Measurements from ENCODE around the gene DCDC2B. TPM values are rescaled to one million over a fixed set of nuclear protein-coding genes. Genes with fewer than 3 reads are reported as not detected.

Gene DCDC2B
- total RNA-seq, 1 donor from 2014 or later = not detected

DNA sequence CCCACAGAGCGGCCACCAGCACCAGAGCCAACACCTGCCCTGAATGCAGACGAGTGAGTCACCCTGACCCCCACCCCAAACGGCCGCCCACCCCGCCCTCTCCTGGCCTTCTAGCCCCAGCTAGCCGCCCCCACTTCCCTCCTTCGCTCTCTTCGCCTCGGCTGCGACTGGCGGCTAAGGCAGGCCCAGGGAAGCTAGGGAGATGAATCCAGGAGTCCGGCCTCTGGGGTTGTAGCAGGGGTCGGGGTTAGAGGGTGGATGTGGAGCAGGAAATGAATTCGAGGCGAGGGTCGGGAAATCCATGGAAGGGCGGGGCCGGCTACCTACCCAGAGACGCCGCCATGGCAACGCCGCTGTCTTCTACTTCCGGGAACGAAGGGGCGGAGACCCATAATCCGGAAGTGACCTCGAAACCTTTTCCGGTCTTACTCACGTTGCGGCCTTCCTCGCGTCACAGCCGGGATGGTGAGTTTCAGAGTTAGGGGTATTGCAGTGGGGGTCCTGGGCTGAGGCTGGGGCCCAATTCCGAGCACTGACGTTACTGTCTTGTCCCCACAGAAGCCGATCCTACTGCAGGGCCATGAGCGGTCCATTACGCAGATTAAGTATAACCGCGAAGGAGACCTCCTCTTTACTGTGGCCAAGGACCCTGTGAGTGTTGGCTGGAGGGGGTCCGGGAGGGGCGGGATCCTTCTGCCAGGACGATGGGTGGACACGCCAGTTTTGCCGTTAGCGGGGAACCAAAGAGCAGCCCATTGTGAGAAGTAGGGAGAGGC lies 13.3 kb downstream of the DCDC2B start, which contains the start of the genes EIF3I and TMEM234:
Gene EIF3I (plus strand): TSS at position 428 of the 776 bp plus-strand sequence. CDS start 35 bp downstream, at position 463.
Gene TMEM234 (minus strand): TSS at position 374 of the 776 bp plus-strand sequence. CDS start 31 bp downstream, at position 343.
- peak; percentile 91 to 94 for DNase-seq (ENCODE audit: low read depth in 2 of 2)

DNA sequence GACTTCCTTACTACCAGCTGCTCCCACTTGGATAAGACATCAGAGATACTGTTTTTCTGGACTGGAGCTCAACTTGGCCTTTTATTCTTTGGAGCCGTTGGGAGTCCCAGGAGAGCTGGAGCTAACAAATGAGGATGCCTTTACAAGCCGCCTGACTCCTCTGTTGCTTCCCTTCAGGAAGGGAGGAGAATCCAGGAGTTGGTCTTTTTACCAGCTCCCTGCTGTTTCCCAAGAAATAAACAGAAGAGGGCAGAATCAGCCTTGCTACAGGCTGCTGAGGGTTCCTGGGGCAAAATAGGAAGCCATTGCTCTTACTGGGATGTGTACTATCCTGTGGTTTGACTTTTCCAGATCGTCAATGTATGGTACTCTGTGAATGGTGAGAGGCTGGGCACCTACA lies 14.8 kb downstream of the DCDC2B start:
- DNase-seq (ENCODE audit: low read depth in 2 of 2) = peak in 1 of 2 donors; percentile 52

DNA sequence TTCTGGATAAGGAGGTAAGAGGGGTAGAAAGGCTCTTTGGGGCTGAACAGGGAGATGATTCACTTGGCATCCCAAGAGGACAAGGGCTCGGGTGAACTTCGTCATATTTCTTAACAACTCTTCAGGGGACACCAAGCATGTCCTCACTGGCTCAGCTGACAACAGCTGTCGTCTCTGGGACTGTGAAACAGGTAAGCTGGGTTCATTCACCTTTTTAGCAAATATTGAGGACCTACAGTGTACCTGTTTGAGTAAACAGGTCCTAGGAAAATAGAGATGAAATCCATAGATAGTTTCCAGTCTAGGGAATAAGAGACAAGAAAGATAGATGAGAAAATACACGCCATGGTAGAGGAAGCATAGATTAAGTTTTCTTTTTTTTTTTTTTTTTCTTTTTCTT lies 15.4 kb downstream of the DCDC2B start:
- no peak for DNase-seq (ENCODE audit: low read depth in 2 of 2)

DNA sequence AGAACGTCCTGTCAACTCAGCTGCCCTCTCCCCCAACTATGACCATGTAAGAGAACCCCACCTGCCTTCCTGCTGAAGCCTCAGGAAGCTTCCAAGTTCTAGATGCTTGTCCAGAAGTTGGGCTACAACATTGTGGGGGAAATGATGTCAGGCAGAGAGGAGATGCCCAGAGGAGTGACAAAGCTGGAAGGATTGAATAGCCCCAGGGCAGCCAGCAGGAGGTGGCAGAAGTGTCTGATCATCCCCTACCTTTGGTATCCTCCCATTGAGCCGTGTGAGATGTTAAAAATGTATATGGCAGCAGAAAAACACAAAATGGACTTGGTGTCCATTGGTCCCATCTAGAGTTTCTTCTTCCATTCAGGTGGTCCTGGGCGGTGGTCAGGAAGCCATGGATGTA lies 19.9 kb downstream of the DCDC2B start:
- no peak for DNase-seq (ENCODE audit: low read depth in 2 of 2)

DNA sequence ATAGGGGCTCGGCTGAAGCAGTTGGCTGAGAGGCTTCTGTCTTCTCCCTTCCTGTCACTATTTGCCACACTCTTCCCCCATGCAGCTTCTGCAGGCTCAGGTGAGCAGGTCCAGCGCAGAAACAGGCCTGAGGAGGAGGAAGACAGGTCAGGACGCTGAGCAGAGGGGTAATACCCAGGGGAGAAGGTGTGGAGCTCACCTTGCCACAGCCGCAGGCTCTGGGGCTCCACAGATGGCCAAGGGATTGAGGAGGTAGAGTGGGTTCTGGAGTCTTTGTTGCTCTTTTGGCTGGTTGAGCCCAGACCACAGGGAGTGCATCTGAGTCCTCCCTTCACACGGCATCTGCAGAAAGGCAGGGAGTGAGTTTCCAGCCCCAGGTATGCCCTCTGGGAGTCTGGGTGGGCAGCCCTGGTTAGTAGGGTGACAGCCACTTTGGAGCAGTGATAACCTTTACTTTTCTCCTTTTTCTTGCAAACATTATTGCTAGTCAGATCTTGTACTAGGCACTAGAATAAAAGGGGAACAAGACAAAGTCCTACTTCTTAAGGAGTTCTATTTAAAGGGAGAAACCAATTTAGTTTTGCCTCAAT lies 23.0 kb downstream of the DCDC2B start:
- DNase-seq (ENCODE audit: low read depth in 2 of 2) = no peak

DNA sequence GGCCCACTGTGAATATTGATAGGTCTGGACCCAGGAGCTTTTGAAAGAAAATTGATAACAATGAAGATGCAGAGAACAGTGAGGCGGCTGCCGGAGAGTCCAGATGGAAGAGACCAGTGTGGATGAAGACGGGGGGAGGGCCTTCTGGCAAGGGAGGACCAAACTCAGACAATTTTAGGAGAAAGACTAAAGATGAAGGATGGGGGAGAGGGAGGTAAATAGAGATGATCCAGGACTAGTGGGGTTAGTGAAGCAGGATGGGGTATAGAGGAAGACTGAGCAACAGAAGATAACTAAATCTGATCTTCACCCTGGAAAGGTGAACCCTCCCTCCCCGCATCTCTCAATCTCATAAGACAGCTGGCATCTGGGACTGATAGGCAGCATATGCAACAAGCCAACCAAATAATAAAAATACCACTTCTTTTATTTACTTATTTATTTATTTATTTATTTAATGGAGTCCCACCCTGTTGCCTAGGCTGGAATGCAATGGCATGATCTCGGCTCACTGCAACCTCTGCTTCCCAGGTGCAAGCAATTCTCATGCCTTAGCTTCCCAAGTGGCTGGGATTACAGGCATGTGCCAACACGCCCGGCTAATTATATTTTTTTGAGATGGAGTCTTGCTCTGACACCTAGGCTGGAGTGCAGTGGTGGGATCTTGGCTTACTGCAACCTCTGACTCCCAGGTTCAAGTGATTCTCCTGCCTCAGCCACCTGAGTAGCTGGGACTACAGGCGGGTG lies 23.8 kb downstream of the DCDC2B start:
- DNase-seq (ENCODE audit: low read depth in 2 of 2) = no peak

DNA sequence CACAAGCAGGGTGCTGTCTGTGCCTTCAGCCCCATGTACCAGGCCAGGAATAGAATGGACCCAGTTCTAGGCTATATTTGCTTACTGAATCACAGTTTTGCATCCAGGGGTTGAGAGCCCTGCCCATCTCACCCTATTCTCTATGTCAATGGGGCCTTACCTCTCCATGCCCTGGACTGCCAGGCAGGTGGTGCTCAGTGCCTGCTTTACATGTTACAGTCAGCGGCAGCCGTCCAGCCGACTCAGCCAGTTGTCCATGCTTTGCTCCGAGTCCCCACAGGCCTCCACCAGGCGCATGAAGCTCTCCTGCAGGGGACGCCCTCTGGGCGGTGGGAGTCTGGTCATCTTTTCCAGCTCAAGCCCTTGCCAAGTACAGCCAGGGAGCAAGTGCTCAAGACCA lies 25.9 kb downstream of the DCDC2B start:
- no peak for DNase-seq (ENCODE audit: low read depth in 2 of 2)

DNA sequence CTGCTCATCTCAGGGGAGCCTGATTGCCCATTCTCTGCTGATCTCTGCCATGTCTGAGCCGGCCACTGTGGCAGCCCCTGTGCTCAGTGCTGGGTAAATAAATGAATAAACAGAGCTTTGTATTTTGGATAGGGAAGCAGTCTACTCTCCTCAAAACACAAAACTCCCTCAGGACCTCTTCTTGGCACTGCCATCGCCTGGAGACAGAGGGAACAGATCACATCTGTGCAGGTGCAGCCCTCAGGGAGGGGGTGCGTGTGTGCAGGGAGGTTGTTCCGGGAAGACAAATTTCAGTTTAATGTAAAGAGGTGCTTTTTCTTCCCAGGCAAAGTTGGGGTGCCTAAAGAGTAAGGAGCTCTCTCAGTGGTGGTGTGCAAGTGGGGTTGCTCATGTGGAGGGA lies 30.4 kb downstream of the DCDC2B start:
- no peak for DNase-seq (ENCODE audit: low read depth in 2 of 2)

DNA sequence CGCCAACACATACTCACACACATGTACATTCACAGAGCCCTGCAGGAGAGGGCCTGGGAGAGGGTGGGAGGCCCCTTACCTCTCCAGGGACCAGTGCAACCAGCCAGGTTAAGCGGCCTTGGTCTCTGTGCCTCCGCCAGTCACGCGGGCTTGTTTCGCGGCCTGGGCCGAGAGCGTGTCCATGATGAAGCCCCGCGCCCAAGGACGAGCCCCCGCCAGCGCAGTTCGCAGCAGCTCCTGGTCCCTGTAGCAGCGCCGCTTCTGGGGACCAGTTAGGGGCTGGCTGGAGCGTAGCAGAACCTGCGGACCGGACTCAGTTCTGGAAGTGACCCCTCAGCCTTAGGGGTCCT lies 30.9 kb downstream of the DCDC2B start:
- DNase-seq (ENCODE audit: low read depth in 2 of 2) = no peak

DNA sequence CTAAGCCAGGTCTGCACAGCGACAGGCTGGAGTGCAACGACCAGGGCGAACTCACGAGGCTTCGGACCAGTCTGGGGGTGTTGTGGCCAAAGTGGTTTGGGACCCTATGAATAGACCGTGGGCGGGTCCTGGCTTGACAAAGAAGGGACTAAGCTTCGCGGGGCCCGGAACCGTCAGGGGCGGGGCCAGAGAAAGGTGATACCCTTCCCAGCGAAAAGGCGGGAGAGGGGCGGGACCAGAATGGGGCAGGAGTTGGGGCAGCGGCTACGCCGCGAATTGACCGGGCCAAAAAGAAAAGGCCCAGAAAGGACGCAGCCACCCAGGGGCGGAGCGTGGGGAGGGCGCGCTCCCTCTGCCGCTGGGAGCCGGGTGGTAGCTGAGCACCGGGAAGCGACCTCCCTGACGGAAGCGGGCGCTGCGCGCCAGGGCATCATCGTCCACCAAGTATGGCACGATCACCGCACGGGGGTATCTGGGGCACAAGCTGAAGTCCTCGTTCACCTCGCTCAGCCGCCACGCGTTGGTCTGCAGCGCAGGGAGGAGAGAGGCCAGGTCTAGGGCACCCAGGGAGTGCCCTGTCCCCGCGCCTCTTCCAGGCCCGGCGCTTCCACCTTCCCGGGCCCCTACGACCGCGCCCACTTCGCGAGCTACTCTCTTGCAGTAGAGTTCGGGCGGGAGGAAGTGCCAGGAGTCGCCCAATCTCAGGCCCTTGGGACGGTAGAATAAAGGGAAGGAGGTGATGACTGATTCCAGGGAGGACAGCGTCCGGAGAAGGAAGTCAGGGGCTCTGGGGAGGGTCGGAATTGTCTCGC lies 31.5 kb downstream of the DCDC2B start:
- DNase-seq (ENCODE audit: low read depth in 2 of 2) = peak in 1 of 2 donors; percentile 51

DNA sequence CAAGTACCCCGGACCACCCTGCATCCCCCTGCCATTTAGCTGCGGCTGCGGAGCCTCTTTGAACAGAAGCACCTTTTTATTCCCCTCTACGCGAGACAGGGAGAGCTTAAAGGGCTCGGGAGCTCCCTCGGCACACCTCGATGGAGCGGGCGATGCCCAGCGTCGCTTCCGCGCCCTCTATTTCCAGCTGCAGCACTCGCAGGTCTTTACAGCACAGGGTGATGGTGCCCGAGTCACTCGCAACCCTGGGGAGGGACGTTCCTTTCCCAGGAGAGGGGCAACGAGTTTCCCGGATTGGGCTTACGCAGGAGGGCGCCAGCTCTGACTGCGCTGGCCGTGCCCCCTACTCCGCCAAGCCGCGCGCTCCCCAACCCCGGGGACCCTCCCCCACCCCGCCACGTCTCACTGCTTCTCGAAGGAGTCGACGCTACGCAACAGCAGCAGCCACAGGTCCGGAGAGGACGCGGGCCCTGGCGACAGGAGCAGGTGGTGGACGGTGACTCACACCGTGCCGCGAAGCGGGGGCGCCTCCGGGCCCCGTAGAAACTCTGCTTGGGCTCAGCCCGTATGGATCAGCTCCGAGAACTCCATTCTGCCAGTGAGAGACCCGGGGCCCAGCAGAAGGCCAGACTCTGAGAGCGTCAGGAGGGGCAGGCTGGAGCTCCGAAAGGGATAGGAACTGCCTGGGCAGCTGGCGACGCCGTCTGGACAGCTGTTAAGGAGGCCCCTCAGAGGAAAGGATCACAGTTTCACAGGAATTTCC lies 32.3 kb downstream of the DCDC2B start:
- peak in 1 of 2 donors; percentile 77 for DNase-seq (ENCODE audit: low read depth in 2 of 2)

DNA sequence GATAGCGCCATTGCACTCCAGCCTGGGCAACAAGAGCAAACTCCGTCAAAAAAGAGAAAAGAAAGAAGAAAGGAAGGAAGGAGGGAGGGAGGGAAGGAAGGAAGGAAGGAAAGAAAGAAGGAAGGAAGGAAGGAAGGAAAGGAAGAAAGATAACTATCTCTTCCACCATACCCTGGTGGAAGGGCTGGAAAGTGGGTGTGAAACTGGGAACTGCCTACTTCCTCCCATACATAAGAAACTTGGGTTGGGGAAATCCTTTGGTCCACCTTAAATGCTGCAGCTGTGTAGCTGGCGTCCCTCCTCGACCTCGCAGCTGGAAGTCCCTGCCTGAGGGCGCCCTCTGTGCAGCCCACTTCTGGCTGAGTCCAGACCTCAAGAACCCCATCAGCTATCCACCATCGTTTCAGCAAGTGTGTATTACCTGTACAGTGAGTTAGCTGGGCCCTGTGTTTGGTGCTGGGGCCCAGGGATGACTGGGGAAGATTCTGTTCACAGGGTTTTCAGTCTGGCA lies 33.5 kb downstream of the DCDC2B start:
- DNase-seq (ENCODE audit: low read depth in 2 of 2) = peak in 1 of 2 donors; percentile 25

DNA sequence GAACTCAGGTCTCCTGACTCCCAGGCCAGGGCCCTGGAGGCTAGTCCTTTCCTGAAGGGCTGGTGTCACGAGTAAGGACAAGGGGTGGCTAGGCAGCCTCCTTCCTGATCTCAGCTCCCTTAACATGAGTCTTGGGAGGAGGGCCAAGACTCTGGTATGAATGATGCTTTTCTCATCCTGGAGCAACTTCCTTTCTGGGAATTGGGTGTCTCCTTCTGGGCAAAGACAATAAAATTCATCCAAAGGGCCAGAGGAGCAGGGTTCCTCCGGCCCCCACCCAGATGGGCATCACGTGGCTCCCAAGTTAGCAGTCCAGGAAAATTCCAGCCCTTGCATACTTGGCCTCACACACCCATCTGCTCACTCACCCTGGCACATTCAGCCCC lies 38.0 kb downstream of the DCDC2B start, which contains the start of gene FAM167B:
Gene FAM167B (plus strand): TSS at position 335 of the 386 bp plus-strand sequence. CDS start 200 bp downstream, outside the sequence.
- peak in 1 of 2 donors; percentile 41 for DNase-seq (ENCODE audit: low read depth in 2 of 2)

DNA sequence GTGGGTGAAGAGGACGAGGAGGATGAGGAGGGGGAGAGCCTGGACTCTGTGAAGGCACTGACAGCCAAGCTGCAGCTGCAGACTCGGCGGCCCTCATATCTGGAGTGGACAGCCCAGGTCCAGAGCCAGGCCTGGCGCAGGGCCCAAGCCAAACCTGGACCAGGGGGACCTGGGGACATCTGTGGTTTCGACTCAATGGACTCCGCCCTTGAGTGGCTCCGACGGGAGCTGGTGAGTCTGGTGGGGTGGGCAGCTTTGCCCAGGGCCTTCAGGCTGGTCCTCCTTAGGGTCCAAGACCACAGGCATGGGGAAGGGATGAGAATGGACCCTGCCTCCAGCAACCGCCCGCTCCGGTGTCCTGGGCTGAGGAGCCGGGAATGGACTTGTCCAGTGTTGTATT lies 38.6 kb downstream of the DCDC2B start:
- no peak for DNase-seq (ENCODE audit: low read depth in 2 of 2)

DNA sequence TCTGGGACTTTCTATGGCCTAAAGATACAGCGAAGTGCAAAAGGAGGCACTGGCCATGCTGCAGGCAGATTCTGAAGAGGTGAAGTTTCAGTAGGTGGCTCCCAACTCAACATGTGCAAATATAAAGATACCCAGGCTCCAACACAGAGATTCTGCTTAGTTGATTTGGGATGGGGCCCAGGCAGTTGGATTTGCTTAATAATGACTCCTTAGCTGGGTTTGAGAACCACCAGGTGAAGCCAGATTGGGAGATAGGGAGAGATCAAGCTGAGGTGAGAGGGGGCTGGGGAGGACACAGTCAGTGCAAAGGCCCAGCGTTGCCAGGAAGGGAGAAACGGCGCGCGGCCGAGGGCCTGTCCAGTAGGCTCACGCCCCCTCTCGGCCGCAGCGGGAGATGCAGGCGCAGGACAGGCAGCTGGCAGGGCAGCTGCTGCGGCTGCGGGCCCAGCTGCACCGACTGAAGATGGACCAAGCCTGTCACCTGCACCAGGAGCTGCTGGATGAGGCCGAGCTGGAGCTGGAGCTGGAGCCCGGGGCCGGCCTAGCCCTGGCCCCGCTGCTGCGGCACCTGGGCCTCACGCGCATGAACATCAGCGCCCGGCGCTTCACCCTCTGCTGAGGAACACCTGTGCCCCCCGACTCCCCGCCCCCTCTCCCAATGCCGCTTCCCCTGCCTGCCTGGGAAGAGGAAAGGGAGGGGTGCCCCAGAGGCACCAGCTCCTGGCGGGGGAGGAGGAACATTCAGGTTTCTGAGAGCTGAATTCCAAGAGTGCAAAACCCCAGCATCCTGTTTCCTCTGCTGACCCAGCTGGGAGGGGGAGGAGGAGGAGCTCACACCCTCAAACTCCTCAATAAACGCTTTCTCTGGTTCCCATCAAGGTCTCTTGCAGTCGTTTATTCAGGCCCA lies 39.3 kb downstream of the DCDC2B start:
- DNase-seq (ENCODE audit: low read depth in 2 of 2) = peak; percentile 72 to 84

DNA sequence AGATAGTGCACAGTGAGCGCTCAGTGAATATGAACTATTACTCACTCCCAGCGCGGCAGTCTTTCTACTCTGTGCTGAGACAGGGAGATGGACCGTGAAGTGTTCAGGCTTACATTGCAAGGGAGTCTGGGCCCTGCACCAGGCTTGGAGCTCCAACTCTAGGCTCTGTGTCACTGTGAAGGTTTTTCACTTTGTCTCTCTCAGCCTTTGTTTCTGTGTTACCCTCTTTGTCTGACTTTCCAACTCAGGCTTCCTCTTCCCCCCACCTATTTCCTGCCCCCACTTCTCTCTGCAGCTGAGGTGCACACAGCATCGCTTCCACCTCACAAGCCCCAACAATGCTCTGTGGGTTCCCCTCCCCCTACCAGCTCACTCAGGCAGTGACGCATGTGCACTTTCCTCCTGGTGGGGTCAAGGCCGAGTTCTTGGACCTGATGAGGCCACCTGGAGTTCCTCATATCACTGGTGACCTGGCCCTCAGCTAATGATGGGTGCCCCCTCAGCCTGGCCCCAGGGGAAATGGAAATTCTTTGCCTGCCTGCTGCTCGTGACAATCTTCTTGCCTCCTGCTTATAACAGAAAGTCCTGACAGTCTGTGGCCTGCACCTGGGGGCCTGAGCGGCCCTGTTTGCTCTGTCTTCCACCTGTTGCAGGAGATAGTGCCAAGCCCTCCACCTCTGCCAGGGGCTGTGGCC lies 41.1 kb downstream of the DCDC2B start:
- DNase-seq (ENCODE audit: low read depth in 2 of 2) = peak; percentile 91 to 92

DNA sequence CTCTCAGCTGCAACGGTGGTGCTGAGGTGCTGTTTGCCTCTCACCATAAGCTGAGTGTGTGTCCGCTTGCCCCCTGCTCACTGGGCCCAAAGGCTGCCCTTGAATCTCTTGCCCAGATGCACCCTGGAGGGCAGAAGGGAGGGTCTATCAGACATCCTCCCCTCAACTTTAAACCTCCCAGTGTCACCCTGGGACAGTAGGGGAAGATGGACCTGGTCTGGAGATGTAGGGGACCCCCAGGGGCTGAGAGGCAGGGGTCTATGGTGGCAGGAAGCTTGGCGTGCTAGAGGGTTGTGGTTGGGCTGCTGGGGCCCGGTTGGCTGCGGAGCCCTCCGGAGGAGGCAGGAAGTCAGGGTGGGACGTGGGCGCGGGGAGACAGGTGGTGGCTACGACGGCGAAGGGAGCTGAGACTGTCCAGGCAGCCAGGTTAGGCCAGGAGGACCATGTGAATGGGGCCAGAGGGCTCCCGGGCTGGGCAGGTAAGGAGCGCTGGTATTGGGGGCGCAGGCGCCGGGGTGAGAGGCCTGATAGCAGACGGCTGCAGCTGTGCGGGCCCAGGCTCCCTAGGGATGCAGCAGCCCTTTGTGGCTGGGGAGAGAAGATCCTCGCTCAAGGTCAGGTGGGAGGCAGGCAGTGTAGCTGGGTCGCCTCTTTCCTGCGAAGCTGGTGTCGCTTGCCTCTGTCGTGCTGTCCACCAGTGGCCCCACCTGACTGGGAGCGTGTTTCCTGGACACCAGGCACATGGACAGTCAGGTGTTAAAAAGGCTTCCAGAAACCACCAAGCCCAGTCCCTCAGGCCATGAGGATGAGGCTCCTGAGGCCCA lies 42.2 kb downstream of the DCDC2B start, which contains the start of gene LCK:
Gene LCK (plus strand): TSS at position 373 of the 824 bp plus-strand sequence. CDS start 23,065 bp downstream, outside the sequence.
- DNase-seq (ENCODE audit: low read depth in 2 of 2) = no peak

Measured in dermis microvascular lymphatic vessel endothelial cell (primary cell).